Loucy (cell line): ENCODE results near the gene ACSF2.

Experiments used
- H2AFZ ChIP-seq: fragments of 200-600 bp; sonication (generic); 2 replicates; pipeline ENCODE4 v1.6.0; 2016; ENCODE audit warnings: antibody characterized with exemption, mild to moderate bottlenecking, low read length, moderate library complexity
- H3F3A ChIP-seq: fragments of 200-600 bp; 2 replicates; pipeline ENCODE4 v1.6.0; 2016; ENCODE audit warnings: antibody characterized with exemption, low read depth, mild to moderate bottlenecking
- H3K27me3 ChIP-seq: fragments of 200-600 bp; sonication (generic); 2 replicates; pipeline ENCODE4 v1.6.1; 2014; ENCODE audit warnings: low read length, mild to moderate bottlenecking; ENCODE audit not compliant: insufficient read depth, poor library complexity, severe bottlenecking
- H3K36me3 ChIP-seq: fragments of 200-600 bp; sonication (generic); 2 replicates; pipeline ENCODE4 v1.6.1; 2016; ENCODE audit warnings: low read length; ENCODE audit not compliant: insufficient read depth
- H3K4me1 ChIP-seq: fragments of 200-600 bp; sonication (generic); 2 replicates; pipeline ENCODE4 v1.5.1; 2014; ENCODE audit warnings: low read length, mild to moderate bottlenecking; ENCODE audit not compliant: insufficient read depth, poor library complexity, severe bottlenecking
- H3K4me2 ChIP-seq: fragments of 200-600 bp; sonication (generic); 2 replicates; pipeline ENCODE4 v1.6.0; 2014; ENCODE audit warnings: antibody characterized with exemption, low read length, low read depth, mild to moderate bottlenecking; ENCODE audit not compliant: poor library complexity, severe bottlenecking
- H3K4me3 ChIP-seq: fragments of 200-600 bp; sonication (generic); 2 replicates; pipeline ENCODE4 v1.5.1; 2014; ENCODE audit warnings: low read length, mild to moderate bottlenecking, mixed read lengths; ENCODE audit not compliant: poor library complexity, severe bottlenecking
- H3K79me2 ChIP-seq: fragments of 200-600 bp; sonication (generic); 2 replicates; pipeline ENCODE4 v1.6.1; 2014; ENCODE audit warnings: low read length; ENCODE audit not compliant: insufficient read depth
- H3K9ac ChIP-seq: fragments of 200-600 bp; sonication (generic); 2 replicates; pipeline ENCODE4 v1.6.0; 2014; ENCODE audit warnings: mild to moderate bottlenecking, low read depth, low read length, moderate library complexity; ENCODE audit not compliant: poor library complexity, severe bottlenecking
- H3K9me2 ChIP-seq: fragments of 200-600 bp; sonication (generic); replicated peaks from 2 replicates; pipeline ENCODE4 v1.6.1; 2016; ENCODE audit warnings: low read depth, low read length, mixed read lengths
- H3K9me3 ChIP-seq: fragments of 200-600 bp; sonication (generic); 2 replicates; pipeline ENCODE4 v1.6.1; 2014; ENCODE audit warnings: mild to moderate bottlenecking, antibody characterized with exemption, low read length, low read depth; ENCODE audit not compliant: insufficient read depth
- H4K20me1 ChIP-seq: fragments of 200-600 bp; sonication (generic); 2 replicates; pipeline ENCODE4 v1.6.0; 2014; ENCODE audit warnings: antibody characterized with exemption, low read length, mild to moderate bottlenecking; ENCODE audit not compliant: insufficient read depth, poor library complexity, severe bottlenecking
- CTCF ChIP-seq: fragments of 200-600 bp; sonication (generic); conservative IDR thresholded peaks from 2 replicates; pipeline ENCODE4 v1.5.1; 2014; ENCODE audit warnings: mild to moderate bottlenecking, antibody characterized with exemption, low read length
- EZH2phosphoT487 ChIP-seq: fragments of 200-600 bp; IDR thresholded peaks from 2 replicates; pipeline ENCODE4 v1.6.1; 2018; ENCODE audit warnings: antibody characterized with exemption, mild to moderate bottlenecking, moderate library complexity, borderline replicate concordance

ACSF2 gene

GRCh38 chr17:50469208-50469605 is 43.2 kb downstream of the ACSF2 start:
- no peaks in the 10 kb centered on the region for H3K9me3 ChIP-seq
- H3K27me3 ChIP-seq: no peaks in the 10 kb centered on the region
- H3K9me2 ChIP-seq: no peaks in the 10 kb centered on the region
- TF ChIP-seq CTCF (no peak), EZH2phosphoT487 (no peak)
- no peak overlapping the region for H3K4me3 ChIP-seq
- no peaks in the 10 kb centered on the region for H3K4me1 ChIP-seq
- H3K79me2 ChIP-seq: no peaks in the 10 kb centered on the region
- no peaks in the 10 kb centered on the region for H4K20me1 ChIP-seq
- H3K36me3 ChIP-seq: no peaks in the 10 kb centered on the region
- no peak overlapping the region for H3K4me2 ChIP-seq
- no peak overlapping the region for H2AFZ ChIP-seq
- H3F3A ChIP-seq: no peaks in the 10 kb centered on the region
- H3K9ac ChIP-seq: no peak overlapping the region

GRCh38 chr17:50469671-50470305 is 43.8 kb downstream of the ACSF2 start:
- H3K27me3 ChIP-seq: no peaks in the 10 kb centered on the region
- no peak overlapping the region for H3K4me2 ChIP-seq
- H4K20me1 ChIP-seq: no peaks in the 10 kb centered on the region
- no peaks in the 10 kb centered on the region for H3F3A ChIP-seq
- H3K9me3 ChIP-seq: no peaks in the 10 kb centered on the region
- H3K4me1 ChIP-seq: no peaks in the 10 kb centered on the region
- TF ChIP-seq CTCF: no peak
- no peak for TF ChIP-seq EZH2phosphoT487
- no peak overlapping the region for H3K9ac ChIP-seq
- no peaks in the 10 kb centered on the region for H3K9me2 ChIP-seq
- no peaks in the 10 kb centered on the region for H3K79me2 ChIP-seq
- no peaks in the 10 kb centered on the region for H3K36me3 ChIP-seq
- H3K4me3 ChIP-seq: no peak overlapping the region
- H2AFZ ChIP-seq: no peak overlapping the region

GRCh38 chr17:50470426-50470825 is 44.4 kb downstream of the ACSF2 start:
- Histone ChIP-seq H3K9me2 (no peaks in the 10 kb centered on the region), H3K9me3 (no peaks in the 10 kb centered on the region), H3K4me1 (no peaks in the 10 kb centered on the region), H3K79me2 (no peaks in the 10 kb centered on the region), H3K4me3 (no peak overlapping the region), H3K9ac (no peak overlapping the region), H3F3A (no peaks in the 10 kb centered on the region), H2AFZ (no peak overlapping the region), H3K4me2 (no peak overlapping the region), H3K27me3 (no peaks in the 10 kb centered on the region), H3K36me3 (no peaks in the 10 kb centered on the region), H4K20me1 (no peaks in the 10 kb centered on the region)
- TF ChIP-seq EZH2phosphoT487 (no peak), CTCF (no peak)
